Peyer's patch (tissue), 4 donors: ENCODE measurements around the gene PCGF6. TPM values are rescaled to one million over a fixed set of nuclear protein-coding genes. Genes with fewer than 3 reads are reported as not detected.

ENCODE experiments used
- DNase-seq, 3 donors: peaks; one replicate each; pipeline ENCODE4 v3.0.0-alpha.2; 2017 to 2019
- H3K27ac ChIP-seq, 4 donors: fragments of 200-600 bp; sonication (generic); one replicate each; pipeline ENCODE4 v1.5.1; 2016 to 2019
- H3K27me3 ChIP-seq, 2 donors: fragments of 200-600 bp; sonication (generic); one replicate each; pipeline ENCODE4 v1.5.1; 2019
- H3K36me3 ChIP-seq, 3 donors: fragments of 200-600 bp; sonication (generic); one replicate each; pipeline ENCODE4 v1.5.1; 2016 to 2019
- H3K4me1 ChIP-seq, 4 donors: fragments of 200-600 bp; sonication (generic); one replicate each; pipeline ENCODE4 v1.5.1; 2016 to 2019
- H3K4me3 ChIP-seq, 4 donors: fragments of 200-600 bp; sonication (generic); 1 replicate in 3 of 4; 2 replicates in 1 of 4; pipeline ENCODE4 v1.5.1; 2016 to 2019; ENCODE audit warnings: mild to moderate bottlenecking in 1 of 4
- H3K9me3 ChIP-seq, 4 donors: fragments of 200-600 bp; sonication (generic); one replicate each; pipeline ENCODE4 v1.5.1; 2016 to 2019; ENCODE audit warnings: mild to moderate bottlenecking in 1 of 4
- POLR2A ChIP-seq, 2 donors: fragments of 450-650 bp; IDR thresholded peaks; one replicate each; pipeline ENCODE4 v1.5.1; 2017; ENCODE audit warnings: antibody characterized with exemption in 2 of 2, mild to moderate bottlenecking in 2 of 2, moderate library complexity in 2 of 2
- small RNA-seq, 2 donors: library from RNA; depleted of rRNA; stranded (forward); fragments of <200 nt; gene quantifications; one replicate each; pipeline ENCODE3, GENCODE V24; 2016
- total RNA-seq, 4 donors: library from RNA; depleted of rRNA; stranded (reverse); fragments of >200 nt; gene quantifications; one replicate each; pipeline ENCODE4 v1.1.0, GENCODE V29; 2016
- TF ChIP-seq, protein P1 (sequence below), 6 experiments: fragments of 450-650 bp in 4 of 6; fragments of 200-600 bp in 2 of 6; sonication (generic) in 1 of 6; IDR thresholded peaks; one replicate each; pipeline ENCODE4 v1.5.1; 2017 to 2019; ENCODE audit warnings: antibody characterized with exemption in 6 of 6, mild to moderate bottlenecking in 3 of 6, moderate library complexity in 1 of 6

Gene PCGF6
- total RNA-seq, 4 donors from 2014 or later = 6.6 to 25.6 (median 10.1) TPM

DNA sequence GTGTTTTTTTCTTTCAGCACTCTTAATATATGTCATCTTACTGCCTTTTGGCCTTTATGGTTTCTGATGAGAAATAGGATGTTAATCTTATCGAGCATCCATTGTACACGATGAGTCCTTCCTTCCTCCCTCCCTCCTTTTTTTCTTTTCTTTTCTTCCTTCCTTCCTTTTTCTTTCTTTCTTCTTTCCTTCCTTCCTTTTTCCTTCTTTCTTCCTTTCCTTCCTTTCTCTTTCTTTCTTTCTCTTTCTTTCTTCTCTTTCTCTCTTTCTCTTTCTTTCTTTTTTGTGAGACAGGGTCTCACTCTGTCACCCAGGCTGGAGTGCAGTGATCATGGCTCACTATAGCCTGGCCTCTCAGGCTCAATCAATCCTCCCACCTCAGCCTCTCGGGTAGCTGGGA, 96.8 kb downstream of the PCGF6 start:
- no peak overlapping the region for H3K27ac ChIP-seq
- no peak for DNase-seq

More for the DNA sequence above, 96.8 kb downstream of the PCGF6 start:
- no peaks in the 10 kb centered on the region for H3K4me1 ChIP-seq
- H3K9me3 ChIP-seq = no peaks in the 10 kb centered on the region
- no peaks in the 10 kb centered on the region for H3K36me3 ChIP-seq
- TF ChIP-seq POLR2A (IDR thresholded peaks at IDR 0.05) = no peak
- TF ChIP-seq, protein P1, sequence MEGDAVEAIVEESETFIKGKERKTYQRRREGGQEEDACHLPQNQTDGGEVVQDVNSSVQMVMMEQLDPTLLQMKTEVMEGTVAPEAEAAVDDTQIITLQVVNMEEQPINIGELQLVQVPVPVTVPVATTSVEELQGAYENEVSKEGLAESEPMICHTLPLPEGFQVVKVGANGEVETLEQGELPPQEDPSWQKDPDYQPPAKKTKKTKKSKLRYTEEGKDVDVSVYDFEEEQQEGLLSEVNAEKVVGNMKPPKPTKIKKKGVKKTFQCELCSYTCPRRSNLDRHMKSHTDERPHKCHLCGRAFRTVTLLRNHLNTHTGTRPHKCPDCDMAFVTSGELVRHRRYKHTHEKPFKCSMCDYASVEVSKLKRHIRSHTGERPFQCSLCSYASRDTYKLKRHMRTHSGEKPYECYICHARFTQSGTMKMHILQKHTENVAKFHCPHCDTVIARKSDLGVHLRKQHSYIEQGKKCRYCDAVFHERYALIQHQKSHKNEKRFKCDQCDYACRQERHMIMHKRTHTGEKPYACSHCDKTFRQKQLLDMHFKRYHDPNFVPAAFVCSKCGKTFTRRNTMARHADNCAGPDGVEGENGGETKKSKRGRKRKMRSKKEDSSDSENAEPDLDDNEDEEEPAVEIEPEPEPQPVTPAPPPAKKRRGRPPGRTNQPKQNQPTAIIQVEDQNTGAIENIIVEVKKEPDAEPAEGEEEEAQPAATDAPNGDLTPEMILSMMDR (IDR thresholded peaks at IDR 0.05) = no peak
- no peaks in the 10 kb centered on the region for H3K27me3 ChIP-seq
- no peak overlapping the region for H3K4me3 ChIP-seq

Small RNA genes lying within 50 kb of the gene (small RNA-seq; reads per million reads assigned to genes)
- gene RNU11-3P = 0 reads per million in 2 donors

Other genes with a start within 250 kb of the PCGF6 start
- gene NT5C2, start 157.9 kb downstream of the PCGF6 start, total RNA-seq = 10 to 100 TPM; 39.6 to 86.5 (median 50.7) TPM
- under 1 TPM in 2 of 4 donors, not detected in 2; 0.40 to 0.88 TPM for gene RPEL1, start 105.3 kb downstream of the PCGF6 start, total RNA-seq
- gene INA, start 74.0 kb downstream of the PCGF6 start, total RNA-seq = 1 to 10 TPM in 1 of 4 donors, under 1 TPM in 1, not detected in 2; 0.35 to 1.1 TPM
- gene TAF5, start 16.8 kb upstream of the PCGF6 start, total RNA-seq = 1 to 10 TPM; 3.6 to 7.0 (median 5.3) TPM
- 100 to 1,000 TPM in 3 of 4 donors, 10 to 100 TPM in 1; 78.6 to 235 (median 167) TPM for gene ATP5MK, start 45.3 kb upstream of the PCGF6 start, total RNA-seq
- gene PDCD11, start 45.5 kb upstream of the PCGF6 start, total RNA-seq = 10 to 100 TPM; 11.6 to 42.1 (median 19.0) TPM
- 10 to 100 TPM in 3 of 4 donors, 1 to 10 TPM in 1; 8.6 to 33.8 (median 23.1) TPM for gene CALHM2, start 101.2 kb upstream of the PCGF6 start, total RNA-seq
- gene CALHM1, start 107.8 kb upstream of the PCGF6 start, total RNA-seq = under 1 TPM in 1 of 4 donors, not detected in 3; 0.85 TPM
- not detected for gene CALHM3, start 128.1 kb upstream of the PCGF6 start, total RNA-seq
- gene NEURL1, start 142.6 kb upstream of the PCGF6 start, total RNA-seq = 10 to 100 TPM; 40.4 to 51.8 (median 45.8) TPM